GM12865 (cell line): ENCODE results near the gene REELD1.

Experiments used
- DNase-seq: peaks from one replicate; pipeline ENCODE4 v3.0.0; 2010; ENCODE audit warnings: low read depth
- H3K4me3 ChIP-seq: 2 replicates; pipeline ENCODE4 v1.5.1; 2011; ENCODE audit warnings: mild to moderate bottlenecking, low read depth, low read length, control low read depth
- TF ChIP-seq, protein P1 (sequence below): IDR thresholded peaks from 2 replicates; pipeline ENCODE4 v1.5.1; 2011; ENCODE audit warnings: low read length, control low read depth, low read depth, inconsistent platforms; ENCODE audit not compliant: insufficient read depth; ENCODE audit errors: missing control alignments

The REELD1 gene

GRCh38 chr4:146222313-146222712, 8.0 kb downstream of the REELD1 start:
- TF ChIP-seq, protein P1, sequence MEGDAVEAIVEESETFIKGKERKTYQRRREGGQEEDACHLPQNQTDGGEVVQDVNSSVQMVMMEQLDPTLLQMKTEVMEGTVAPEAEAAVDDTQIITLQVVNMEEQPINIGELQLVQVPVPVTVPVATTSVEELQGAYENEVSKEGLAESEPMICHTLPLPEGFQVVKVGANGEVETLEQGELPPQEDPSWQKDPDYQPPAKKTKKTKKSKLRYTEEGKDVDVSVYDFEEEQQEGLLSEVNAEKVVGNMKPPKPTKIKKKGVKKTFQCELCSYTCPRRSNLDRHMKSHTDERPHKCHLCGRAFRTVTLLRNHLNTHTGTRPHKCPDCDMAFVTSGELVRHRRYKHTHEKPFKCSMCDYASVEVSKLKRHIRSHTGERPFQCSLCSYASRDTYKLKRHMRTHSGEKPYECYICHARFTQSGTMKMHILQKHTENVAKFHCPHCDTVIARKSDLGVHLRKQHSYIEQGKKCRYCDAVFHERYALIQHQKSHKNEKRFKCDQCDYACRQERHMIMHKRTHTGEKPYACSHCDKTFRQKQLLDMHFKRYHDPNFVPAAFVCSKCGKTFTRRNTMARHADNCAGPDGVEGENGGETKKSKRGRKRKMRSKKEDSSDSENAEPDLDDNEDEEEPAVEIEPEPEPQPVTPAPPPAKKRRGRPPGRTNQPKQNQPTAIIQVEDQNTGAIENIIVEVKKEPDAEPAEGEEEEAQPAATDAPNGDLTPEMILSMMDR = no peak
- no peak overlapping the region for H3K4me3 ChIP-seq
- no peak for DNase-seq

GRCh38 chr4:146224326-146224966, 10.1 kb downstream of the REELD1 start:
- no peak for DNase-seq
- TF ChIP-seq, protein P1 = no peak

DNA sequence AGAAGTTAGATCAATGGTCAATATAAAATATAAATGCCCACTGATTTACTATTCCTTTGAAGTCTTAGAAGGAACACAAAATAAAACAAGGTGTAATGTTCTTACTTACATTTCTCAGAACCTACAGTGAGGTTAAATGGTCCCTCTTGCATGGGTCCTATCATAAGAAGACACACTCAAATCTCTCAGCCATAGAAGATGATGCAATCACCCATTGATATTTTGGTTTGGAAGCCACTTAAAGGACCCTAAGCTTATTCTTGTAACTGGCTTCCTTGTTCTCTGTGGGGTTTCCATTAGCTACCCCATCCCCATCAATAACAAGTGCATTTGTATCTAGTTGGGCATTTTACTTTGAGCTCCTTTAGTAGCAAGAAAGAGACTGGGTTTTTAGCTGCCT, 15.1 kb downstream of the REELD1 start:
- DNase-seq = no peak
- H3K4me3 ChIP-seq = no peak overlapping the region
- TF ChIP-seq, protein P1 = no peak

More at GRCh38 chr4:146224326-146224966, 10.1 kb downstream of the REELD1 start:
- no peak overlapping the region for H3K4me3 ChIP-seq

- no peak for DNase-seq
- H3K4me3 ChIP-seq = no peak overlapping the region
- TF ChIP-seq, protein P1 = no peak
These were observed 17.9 kb downstream of the REELD1 start for GRCh38 chr4:146232131-146232722.

GRCh38 chr4:146235654-146236177, 21.4 kb downstream of the REELD1 start:
- no peak overlapping the region for H3K4me3 ChIP-seq
- no peak for DNase-seq
- TF ChIP-seq, protein P1 = no peak

GRCh38 chr4:146236216-146236615, 21.9 kb downstream of the REELD1 start:
- no peak for DNase-seq
- TF ChIP-seq, protein P1 = no peak

More at GRCh38 chr4:146236216-146236615, 21.9 kb downstream of the REELD1 start:
- no peak overlapping the region for H3K4me3 ChIP-seq
